Non-pigmented ciliary epithelial cell (primary cell): ENCODE measurements around the gene PRR5L.
"Not testable (repeated sequence)": the region's sequence is repeated elsewhere in the genome, so short reads cannot be mapped to it uniquely, and the experiment has no call there.

Experiments
- DNase-seq: peaks from one replicate; pipeline ENCODE4 v3.0.0-alpha.2; 2010; ENCODE audit warnings: low read depth

Gene PRR5L

DNA sequence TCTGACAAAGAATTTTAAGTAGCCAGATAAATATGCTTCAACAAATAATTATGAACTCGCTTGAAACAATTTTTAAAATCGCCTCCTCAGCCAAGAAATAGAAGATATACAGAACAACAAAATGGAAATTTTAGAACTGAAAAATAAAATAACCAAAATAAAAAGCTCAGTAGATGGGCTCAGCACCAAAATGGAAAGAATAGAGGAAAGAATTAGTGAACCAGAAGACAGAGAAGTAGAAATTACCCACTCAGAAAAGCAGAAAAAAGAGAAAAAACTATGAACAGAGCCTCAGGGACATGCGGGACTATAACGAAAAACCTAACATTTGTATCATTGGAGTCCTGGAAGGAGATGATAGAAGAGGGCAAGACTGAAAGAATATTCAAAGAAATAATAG, 14.2 kb upstream of the PRR5L start:
- no peak for DNase-seq

DNA sequence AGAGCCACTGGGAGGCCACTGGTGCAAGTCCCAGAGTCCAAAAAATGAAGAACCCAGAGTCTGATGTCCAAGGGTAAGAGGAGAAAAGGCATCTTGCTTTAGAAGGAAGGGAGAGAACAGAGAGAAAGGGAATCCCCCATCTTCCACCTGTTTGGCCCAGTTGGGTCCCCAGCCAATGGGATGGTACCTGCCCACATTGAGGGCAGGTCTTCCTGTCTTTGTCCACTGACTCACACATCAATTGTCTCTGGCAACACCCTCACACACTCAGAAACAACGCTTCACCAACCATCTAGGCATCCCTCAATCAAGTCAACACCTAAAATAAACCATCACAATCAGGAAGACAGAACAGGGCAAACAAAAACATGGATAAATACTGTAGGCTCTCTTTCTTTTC, 13.2 kb upstream of the PRR5L start:
- no peak for DNase-seq

DNA sequence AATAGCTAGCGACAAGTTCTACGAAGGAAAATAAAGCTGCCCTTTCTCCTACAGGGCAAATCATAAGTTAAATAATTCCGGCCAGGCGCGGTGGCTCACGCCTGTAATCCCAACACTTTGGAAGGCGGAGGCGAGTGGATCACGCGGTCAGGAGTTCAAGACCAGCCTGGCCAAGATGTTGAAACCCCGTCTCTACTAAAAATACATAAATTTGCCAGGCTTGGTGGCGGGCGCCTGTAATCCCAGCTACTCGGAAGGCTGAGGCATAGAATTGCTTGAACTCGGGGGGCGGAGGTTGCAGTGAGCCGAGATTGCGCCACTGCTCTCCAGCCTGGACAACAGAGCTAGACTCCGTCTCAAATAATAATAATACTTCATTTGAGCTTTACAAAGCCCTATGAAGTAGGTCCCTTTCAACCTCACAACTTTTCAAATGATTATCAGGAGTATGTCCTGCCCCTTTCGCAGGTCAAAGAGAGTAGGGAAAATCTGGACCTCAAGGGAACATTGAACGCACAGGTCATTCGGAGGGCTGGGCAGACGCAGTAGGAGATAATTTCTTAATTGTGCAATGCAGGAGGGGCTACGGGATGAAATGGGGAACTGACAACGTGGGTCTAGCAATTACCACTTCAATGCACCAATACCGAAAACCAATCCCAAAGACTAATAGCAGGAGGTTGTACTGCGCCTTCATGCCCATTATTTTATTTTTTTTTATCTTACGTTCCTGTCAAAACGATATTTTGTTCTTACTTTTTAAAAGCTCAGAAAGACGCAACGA, 7.5 kb upstream of the PRR5L start:
- DNase-seq, result no peak

DNA sequence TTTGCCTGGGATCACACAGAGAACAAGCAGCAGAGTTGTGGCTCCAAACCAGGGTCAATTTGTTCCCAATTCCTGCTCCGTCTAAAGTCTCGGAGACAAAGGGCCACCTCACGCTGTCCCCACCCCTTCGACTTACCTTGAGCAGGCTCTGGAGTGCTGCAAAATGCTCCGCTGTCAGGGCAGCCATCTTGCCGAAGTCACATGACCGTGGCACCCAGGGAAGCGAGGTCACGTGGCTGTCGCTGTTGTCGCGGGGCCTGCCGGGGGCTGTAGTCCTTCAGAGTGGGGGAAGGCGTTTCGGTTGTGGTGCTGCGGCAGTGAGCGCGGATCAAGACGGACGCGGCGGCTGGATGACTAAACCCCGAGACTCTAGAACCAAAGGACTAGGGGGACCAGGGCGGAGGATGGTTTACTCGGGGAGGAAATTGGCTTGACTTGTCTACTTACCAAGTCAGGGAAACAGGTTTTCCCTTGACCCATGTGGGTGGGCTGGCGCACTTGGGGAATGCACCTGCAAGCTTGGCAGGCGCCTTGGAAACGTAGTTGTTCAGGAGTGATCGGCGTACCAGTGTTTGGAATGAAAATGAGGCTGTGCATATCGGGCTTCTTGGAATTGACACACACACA, 6.7 kb upstream of the PRR5L start, which contains the start of gene COMMD9:
COMMD9 (minus strand) TSS at position 199 of the 627 bp plus-strand sequence; CDS start at position 187, 12 bp downstream.
- DNase-seq, result peak; percentile 76

DNA sequence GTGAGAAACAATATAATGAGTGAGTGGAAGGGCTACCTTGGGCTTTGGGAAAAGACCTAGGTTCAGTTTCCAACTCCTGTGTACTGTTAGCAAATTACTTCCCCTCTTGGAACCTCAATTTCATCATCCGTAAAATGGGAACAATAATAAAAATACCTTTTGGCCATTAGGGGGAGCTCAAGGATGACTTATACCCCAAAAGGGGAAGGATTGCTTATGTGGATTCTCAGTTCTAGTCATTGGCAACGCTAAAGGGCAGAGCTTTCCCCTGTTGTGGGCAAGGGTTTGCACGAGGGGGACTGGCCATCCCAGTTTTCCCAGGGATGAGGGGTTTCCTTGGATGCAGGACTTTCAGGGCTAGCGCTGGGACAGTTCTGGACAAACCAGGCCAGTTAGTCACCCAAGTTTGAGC, 3.8 kb upstream of the PRR5L start:
- no peak for DNase-seq

DNA sequence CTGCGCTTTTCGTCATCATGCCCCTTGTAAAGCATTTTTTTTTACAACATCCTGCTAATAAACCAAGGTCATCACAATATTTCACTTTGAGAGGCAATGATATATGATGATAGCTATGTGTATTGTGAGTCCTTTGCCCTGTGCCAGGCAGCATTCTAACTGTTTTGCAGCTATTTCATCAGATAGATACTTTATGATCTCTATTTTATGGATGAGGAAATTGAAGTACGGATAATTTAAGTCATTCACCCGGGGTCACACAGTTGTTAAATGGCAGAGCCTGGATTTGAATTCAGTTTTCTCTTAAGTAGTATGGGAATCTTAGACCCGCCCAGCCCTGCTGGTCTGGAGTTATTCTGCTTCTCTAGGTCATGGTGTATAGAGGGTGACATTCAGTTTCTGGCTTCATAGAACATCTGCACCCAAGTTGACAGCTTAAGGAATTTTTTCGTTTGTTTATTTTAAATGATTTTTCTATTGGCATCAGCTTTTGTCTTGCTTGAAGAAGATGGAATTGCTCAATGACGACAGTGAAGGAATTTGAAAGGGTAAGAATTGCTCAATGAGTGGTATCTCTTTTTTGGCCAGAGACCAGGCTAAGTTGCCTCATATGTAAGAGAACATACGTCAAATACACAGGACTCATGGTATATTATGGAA, 926 bp downstream of the PRR5L start:
- DNase-seq, result no peak

DNA sequence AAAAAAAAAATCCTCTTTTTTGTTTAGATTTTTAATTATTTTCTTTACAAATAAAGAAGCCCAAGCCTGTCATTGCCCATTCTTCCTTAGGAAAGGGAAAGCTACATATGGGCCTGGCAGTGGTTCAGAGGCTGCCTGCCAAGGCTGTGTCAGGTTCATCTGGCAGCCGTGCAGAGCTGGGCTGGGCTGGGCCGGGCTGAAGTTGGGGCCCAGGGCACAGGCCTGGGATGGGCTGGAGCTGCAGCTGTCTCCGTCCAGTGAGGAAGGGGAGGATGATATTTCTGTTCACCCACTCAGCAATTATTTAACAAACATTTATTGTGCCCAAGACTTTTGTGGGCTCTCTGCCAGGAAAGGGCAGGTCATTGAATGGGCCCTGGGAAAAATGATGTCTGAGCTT, 4.6 kb downstream of the PRR5L start:
- DNase-seq, result no peak

DNA sequence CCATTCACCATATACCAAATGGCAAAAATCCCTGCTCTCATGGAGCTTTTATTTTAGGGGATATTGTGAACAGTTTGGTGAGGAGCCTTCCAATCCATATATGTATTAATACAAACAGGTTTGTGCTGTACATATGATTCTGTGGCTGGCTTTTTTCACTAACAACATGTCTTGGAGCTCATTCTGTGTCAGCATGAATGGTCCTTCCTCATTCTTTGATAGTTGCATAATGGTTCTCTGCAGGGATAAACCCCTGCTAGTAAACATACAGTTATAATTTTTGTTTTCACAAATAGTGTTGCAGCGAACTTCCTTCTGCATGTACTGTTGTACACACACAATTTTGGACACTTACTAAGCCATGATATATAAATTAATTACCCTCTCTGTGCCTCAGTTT, 8.3 kb downstream of the PRR5L start:
- DNase-seq, result no peak

DNA sequence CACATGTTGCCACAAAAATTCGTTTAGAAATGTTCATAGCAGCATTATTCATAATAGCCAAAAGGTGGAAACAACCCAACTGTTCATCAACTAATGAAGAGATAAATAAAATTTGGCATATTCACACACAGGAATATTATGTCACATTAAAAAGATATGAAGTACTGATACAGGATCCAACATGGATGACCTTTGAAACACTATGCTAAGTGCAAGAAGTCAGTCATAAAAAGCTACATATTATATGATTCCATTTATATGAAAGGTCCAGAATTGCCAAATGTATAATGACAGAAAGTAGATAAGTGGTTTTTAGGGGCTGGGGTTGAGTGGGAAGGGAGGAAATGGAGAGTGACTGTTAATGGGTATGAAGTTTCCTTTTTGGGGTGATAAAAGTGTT, 9.0 kb downstream of the PRR5L start:
- no peak for DNase-seq

DNA sequence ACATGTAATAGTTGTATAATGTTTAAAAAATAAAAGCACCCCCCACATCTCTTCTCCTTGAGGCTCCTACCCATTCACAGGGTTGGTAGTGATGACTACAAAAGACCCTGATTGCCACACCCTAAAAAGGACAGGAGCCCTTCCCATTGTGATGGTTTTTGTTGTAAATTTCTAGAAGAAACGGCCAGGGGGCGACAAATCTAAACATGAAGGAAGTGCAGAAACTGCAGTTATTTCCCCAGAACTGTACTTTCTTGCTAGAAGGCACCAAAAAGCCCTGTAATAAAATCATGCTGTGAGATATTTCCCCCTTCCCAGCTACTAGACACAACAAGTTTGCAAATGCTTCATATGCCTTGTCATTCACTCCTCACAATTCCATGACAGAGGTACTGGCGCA, 10.8 kb downstream of the PRR5L start:
- DNase-seq, result no peak

DNA sequence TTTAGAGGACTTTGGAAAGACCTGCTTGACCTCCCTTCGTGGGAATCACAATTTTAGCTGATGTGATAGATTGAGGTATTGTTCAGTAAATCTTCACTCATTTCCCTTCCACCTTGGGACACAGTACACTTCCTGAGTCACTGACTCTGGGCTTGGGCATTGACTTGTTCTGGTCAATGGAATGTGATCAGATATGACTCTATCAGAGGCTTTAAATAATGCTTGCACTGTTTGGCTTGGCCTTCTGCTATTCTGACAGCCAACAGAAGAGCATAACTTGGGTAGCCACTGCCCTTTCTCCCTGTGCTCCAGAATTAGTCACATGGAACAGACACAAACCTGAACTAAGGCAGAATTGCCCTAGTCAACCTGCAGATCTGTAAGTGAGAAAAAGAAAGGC, 12.5 kb downstream of the PRR5L start:
- no peak for DNase-seq

DNA sequence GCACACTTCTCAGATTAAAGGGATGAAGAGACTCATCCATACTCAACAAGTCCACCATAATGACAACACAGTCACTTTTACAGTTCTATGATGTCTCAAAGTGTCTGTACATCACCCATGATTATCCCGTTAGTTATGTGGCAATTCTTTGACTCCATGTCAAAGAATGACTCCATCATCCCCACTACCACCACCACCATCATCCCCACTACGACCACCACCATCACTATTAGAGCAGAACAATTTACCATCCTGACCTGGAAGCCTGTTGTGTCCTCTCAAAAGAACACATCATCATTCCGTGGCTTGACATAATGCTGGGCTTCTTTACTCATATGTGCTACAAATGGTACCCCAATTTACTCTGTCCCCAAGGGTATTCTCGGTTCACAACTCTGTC, 13.7 kb downstream of the PRR5L start:
- DNase-seq, result no peak

DNA sequence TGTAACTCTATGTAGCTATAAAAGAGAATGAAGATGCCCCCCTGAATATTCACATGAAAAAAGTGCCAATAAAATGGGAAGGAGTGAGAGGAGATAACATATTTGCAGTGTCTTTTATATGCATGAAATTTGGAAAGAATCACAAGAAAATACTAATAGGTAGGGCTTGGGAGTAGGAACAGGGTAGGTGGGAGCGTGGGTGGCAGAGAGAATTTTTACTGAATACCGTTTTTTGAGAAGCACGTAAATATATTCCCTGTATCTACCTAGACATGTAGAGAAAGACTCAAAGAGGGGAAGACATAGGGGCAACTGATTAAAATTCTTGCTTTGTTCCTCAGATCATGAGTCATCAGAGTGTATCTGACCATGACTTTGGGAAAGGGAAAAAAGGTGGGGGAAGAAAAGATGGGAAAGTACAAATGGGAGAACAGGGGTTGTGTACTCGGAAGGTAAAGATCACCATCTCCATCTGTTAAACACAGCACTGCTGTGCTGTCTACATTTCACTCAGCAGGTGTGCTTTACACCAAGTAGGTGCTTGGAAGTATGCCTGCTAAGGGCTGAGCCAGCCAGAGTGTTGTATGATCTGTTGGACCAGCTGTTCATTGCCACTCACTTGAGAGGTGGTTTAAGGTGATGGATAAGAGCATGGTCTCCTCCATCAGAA, 16.0 kb downstream of the PRR5L start:
- DNase-seq, result no peak

DNA sequence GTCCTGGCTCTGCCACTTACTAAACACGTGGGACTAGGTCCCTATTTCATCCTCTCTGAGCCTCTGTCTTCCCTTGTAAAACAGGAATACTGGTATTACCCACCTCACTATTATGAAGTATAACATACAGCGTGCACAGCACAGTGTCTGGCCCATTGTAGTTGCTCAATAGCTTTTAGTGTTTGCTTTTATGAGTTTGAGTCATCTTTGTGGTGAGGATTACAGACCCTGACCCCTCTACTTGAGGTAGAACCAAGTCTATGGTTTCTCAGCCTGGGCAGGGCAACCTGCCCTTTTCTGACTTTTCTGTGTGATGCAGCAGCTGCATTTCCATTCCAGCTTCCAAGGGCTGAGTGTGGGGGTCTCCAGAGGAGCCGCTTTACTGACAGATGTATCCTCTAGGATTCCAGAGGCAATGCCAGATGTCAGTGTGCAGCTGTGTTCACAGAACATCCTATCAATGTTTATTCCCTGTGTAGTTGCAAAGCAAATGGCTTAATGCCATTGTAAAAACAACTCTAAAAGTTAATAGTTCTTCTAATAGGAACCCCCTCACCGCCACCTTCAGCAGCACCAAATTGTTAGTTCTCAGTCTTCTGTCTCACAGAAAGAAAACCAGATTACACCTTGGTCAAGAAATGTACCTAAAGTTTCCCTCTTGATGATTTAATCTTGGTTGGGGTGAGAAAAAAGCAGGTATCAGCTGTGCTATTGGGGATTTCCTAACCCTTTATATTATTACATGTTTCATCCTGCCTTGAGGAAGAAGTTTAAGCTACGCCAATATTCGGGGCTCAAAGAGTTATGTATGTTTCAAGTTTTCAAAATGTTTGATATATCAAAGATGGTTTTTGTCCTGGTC, 16.8 kb downstream of the PRR5L start:
- DNase-seq, result no peak

DNA sequence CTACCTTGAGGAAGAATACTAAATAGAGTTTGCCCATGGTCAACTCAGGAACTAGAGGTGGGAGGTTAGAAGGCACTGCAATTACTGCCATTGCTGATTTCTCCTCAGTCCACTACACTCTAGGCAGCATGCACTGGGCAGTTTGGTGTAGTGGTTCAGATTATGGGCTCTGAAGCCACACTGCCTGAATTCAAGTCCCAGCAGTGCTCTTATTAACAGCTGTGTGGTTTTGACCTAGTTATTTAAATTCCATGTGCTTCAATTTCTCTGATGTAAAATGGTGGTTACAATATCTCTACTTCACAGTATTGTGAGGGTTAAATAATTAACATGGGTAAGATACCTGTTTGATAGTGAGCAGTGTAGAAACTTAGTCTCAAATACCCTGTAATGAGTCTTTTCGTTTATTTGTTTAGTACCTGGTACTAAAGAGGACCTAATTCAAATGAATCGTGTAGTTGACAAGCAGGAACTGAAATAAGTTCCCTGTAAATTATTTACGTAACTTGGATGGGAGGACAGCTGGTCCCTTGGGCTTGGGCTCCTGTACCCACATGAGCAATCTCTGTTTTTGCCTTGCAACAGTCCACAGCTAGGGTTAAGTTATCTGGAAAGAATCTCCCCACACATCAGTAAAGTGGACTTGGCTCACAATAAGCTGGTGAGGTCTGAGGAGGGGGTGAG, 17.8 kb downstream of the PRR5L start:
- DNase-seq, result no peak

DNA sequence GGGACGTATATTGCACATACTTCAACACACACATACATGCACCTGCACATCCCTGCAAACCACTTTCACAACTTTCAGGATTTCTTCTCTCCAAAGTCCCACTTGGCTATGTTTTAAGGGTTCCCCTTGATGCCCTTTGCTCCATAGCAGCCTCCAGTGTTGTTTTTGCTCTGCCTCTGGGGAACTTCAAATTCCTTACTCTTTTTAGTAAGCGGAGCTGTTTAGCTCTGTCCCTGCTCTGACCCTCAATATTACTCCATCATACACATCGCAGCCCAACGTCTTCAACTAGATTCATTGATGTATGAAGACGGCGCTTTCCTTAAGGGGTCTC, 18.3 kb downstream of the PRR5L start:
- DNase-seq, result no peak

DNA sequence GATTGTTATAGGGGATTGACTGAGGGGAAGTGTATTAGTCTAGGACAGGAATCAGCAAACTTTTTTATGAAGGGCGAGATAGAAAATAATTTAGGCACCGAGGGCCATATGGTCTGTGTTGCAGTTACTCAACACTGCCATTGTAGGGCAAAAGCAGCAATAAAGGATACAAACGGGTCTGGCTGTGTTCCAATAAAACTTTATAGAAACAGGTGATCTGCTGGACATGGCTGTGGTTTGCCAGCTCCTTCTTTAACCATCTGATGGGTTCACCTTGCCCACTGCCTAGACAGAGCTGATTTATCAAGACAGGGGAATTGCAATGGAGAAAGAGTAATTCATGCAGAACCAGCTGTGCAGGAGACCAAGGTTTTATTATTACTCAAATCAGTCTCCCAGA, 20.0 kb downstream of the PRR5L start:
- DNase-seq, result no peak

DNA sequence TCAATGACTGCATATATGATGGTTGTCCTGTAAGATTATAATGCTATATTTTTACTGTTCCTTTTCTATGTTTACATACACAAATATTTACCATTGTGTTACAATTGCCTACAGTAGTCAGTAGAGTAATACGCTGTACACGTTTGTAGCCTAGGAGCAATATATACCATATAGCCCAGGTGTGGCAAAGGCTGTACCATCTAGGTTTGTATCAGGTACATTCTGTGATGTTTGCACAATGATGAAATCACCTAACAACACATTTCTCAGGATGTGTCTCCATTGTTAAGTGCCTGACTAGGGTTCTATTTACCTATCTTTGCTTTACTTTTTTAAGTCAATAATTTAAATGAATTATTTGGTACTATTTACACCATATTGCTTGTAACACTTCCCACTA, 21.9 kb downstream of the PRR5L start:
- no peak for DNase-seq

DNA sequence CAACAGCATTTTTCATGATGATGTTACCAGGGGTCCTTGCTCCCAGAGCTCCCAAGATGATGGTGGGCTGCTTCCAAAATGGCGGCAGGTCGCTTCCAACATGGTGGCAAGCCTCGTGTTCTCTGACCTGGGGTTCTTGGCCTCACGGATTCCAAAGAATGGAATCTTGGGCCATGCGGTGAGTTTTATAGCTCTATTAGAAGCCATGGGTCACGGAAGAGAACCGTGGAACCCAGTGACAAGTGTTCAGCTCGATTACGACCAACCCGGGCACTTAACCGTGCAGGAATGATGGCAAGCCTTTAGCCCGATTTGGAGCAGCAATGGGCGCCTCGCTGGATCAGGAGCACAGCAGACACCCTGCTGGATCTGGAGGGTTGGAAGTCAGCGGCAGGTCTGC, 28.9 kb downstream of the PRR5L start:
- DNase-seq, result not testable (repeated sequence)

DNA sequence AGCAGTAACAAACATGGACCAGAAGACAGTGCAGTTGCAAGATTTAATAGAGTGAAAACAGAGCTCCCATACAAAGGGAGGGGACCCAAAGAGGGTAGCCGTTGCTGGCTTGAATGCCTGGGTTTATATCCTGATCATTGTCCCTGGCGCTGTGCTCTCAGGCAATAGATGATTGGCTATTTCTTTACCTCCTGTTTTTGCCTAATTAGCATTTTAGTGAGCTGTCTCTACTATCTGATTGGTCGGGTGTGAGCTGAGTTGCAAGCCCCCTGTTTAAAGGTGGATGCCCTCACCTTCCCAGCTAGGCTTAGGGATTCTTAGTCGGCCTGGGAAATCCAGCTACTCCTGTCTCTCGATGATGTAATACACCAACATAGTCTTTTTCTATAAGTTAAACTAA, 29.3 kb downstream of the PRR5L start:
- not testable (repeated sequence) for DNase-seq
